Measurements from ENCODE around the gene KLHL3. TPM values are rescaled to one million over a fixed set of nuclear protein-coding genes. Genes with fewer than 3 reads are reported as not detected.
A peak's percentile ranks its signal among the peaks of the same experiment; 100 is the strongest.

The KLHL3 gene
- total and polyA plus RNA-seq, 9 of the 15 experiments (the other 6 are each of a cell fraction or from before 2014, with no cell fraction given): under 0.01 to 1.5 (median 0.22) TPM

GRCh38 chr5:137757634-137758033, 21.7 kb upstream of the KLHL3 start:
- Histone ChIP-seq H4K20me1 (replicated peaks; ENCODE audit: control insufficient read depth, insufficient read depth, low read length) (0 out of 2 replicates have a peak, but pooled peaks cover 7% of the 10 kb centered on the region), H3K9ac (ENCODE audit: insufficient read depth in 1 of 2, low read depth in 2 of 2, low read length in 2 of 2) (no peak overlapping the region), H3K9me1 (ENCODE audit: control insufficient read depth, insufficient read depth, low read length) (no peaks in the 10 kb centered on the region), H3K4me3 (no peak overlapping the region), H3K4me2 (ENCODE audit: insufficient read depth, low read length) (no peak overlapping the region), H3K27me3 (ENCODE audit: control insufficient read depth in 2 of 2, insufficient read depth in 2 of 2, low read length in 2 of 2) (peaks cover 6 to 9% of the 10 kb centered on the region in 2 experiments; a peak in 3 of 5 replicates), H3K36me3 (ENCODE audit: control insufficient read depth, insufficient read depth, low read length) (no peaks in the 10 kb centered on the region; the same call in 2 of the 3 replicates), H2AFZ (ENCODE audit: low read depth, low read length) (no peak overlapping the region), H3K4me1 (replicated peaks in 1 of 2; ENCODE audit: control insufficient read depth in 2 of 2, insufficient read depth in 2 of 2, low read length in 2 of 2) (peaks cover 0 to 16% of the 10 kb centered on the region in 2 experiments; a peak in 3 of 5 replicates), H3K79me2 (ENCODE audit: control insufficient read depth, insufficient read depth, low read length) (peaks cover 16% of the 10 kb centered on the region), H3K27ac (ENCODE audit: extremely low read depth, low read depth, low read length) (no peak overlapping the region), H3K9me3 (replicated peaks; ENCODE audit: control insufficient read depth, insufficient read depth, low read depth, low read length) (no peaks in the 10 kb centered on the region)
- WGBS (ENCODE audit: insufficient coverage, low coverage, missing lambda C conversion rate): 34% methylated on average over 5 of the region's 5 CpGs
- TF ChIP-seq MED1 (CRISPR knock-in tag; IDR thresholded peaks at IDR 0.05; ENCODE audit: borderline replicate concordance) (no peak), U2AF1 (optimal IDR thresholded peaks at IDR 0.05; ENCODE audit: low read depth, low read length) (no peak), SMAD4 (CRISPR knock-in tag; conservative IDR thresholded peaks at IDR 0.05) (no peak), NFE2 (IDR thresholded peaks at IDR 0.05; ENCODE audit: low read depth) (no peak), RAD51 (IDR thresholded peaks at IDR 0.05; ENCODE audit: borderline replicate concordance, low read depth) (no peak), CEBPG (CRISPR knock-in tag; IDR thresholded peaks at IDR 0.05) (no peak), CEBPG (tag; conservative IDR thresholded peaks at IDR 0.05 in 1 of 2, IDR thresholded peaks at IDR 0.05 in 1 of 2) (peak; percentile 25 to 84; a peak in 3 of 4 replicates), FOS (IDR thresholded peaks at IDR 0.05; ENCODE audit: extremely low read depth, insufficient read length) (no peak), MITF (IDR thresholded peaks at IDR 0.05) (no peak), RNF2 (IDR thresholded peaks at IDR 0.05) (no peak), MCM2 (IDR thresholded peaks at IDR 0.05; ENCODE audit: low read depth) (no peak), FOXK2 (conservative IDR thresholded peaks at IDR 0.05 in 1 of 2, IDR thresholded peaks at IDR 0.05 in 1 of 2; ENCODE audit: low read depth in 2 of 2) (no peak), MAFK (IDR thresholded peaks at IDR 0.05; ENCODE audit: low read length) (no peak), RUNX1 (IDR thresholded peaks at IDR 0.05; ENCODE audit: low read depth) (no peak), PKNOX1 (IDR thresholded peaks at IDR 0.05) (no peak), ID3 (CRISPR knock-in tag; IDR thresholded peaks at IDR 0.05) (no peak), ID3 (tag; IDR thresholded peaks at IDR 0.05) (no peak), L3MBTL2 (IDR thresholded peaks at IDR 0.05) (no peak), TCF7L2 (IDR thresholded peaks at IDR 0.05; ENCODE audit: low read depth, low read length) (no peak)
- TF ChIP-seq, protein P1, sequence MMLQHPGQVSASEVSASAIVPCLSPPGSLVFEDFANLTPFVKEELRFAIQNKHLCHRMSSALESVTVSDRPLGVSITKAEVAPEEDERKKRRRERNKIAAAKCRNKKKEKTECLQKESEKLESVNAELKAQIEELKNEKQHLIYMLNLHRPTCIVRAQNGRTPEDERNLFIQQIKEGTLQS (IDR thresholded peaks at IDR 0.05): peak; percentile 37; the same call in 1 of the 2 replicates
- TF ChIP-seq, protein P1 (CRISPR knock-in tag; conservative IDR thresholded peaks at IDR 0.05): no peak
- intact Hi-C loops (cut with micrococcal nuclease): no loop called here
- BruUV-seq (replicated peaks): no TSS peak
- ChIA-PET CTCF (ENCODE audit: low intra/inter-chr PET ratio) (no interaction called here), POLR2A (no interaction called here)
- ATAC-seq (no peak), FAIRE-seq (no peak), DNase-seq (ENCODE audit: extremely low read depth in 1 of 4, low spot score in 3 of 4) (no peak)
- in situ Hi-C loops (cut with MboI): no loop called here
